B cell (primary cell): Measurements from ENCODE around the gene EIPR1. TPM values are rescaled to one million over a fixed set of nuclear protein-coding genes. Genes with fewer than 3 reads are reported as not detected.

Experiments
- ATAC-seq: fragments of 200-7000 bp; cut with Tn5 transposase; one replicate; pipeline ENCODE4 v1.10.0; 2021; ENCODE audit warnings: low read depth, mild to moderate bottlenecking, moderate number of reproducible peaks, moderate library complexity
- CTCF ChIA-PET: fragments of 350-600 bp; sonication (Branson Sonifier 250); formaldehyde crosslinking; loops from one replicate; lab custom pipeline; 2021; ENCODE audit warnings: antibody characterized with exemption, inconsistent platforms; lab: Charles Lee
- POLR2A ChIA-PET: fragments of 350-600 bp; sonication (Branson Sonifier 250); formaldehyde crosslinking; loops from one replicate; lab custom pipeline; 2021; ENCODE audit warnings: antibody characterized with exemption; lab: Charles Lee
- DNase-seq: peaks from one replicate; pipeline ENCODE4 v3.0.0; 2013
- H2AFZ ChIP-seq: 2 replicates; pipeline ENCODE4 v1.6.1; 2012; ENCODE audit warnings: mild to moderate bottlenecking, low read depth, low read length; ENCODE audit not compliant: insufficient read depth, poor library complexity, severe bottlenecking
- H3K27ac ChIP-seq, 2 donors: 1 replicate in 1 of 2; 2 replicates in 1 of 2; pipeline ENCODE4 v1.5.1; 2012 to 2013; ENCODE audit warnings: low read length in 2 of 2, mild to moderate bottlenecking in 2 of 2, moderate library complexity in 1 of 2
- H3K27me3 ChIP-seq, 4 experiments: fragments of 200-600 bp in 1 of 4; sonication (generic) in 1 of 4; replicated peaks in 1 of 4; 1 replicate in 2 of 4; 2 replicates in 2 of 4; pipeline versions ENCODE4 v1.6.1 to v1.7.0; 2013 to 2016; ENCODE audit warnings: low read length in 3 of 4, mild to moderate bottlenecking in 2 of 4, mixed read lengths in 1 of 4, moderate library complexity in 1 of 4; ENCODE audit not compliant: insufficient read depth in 4 of 4, control insufficient read depth in 3 of 4; ENCODE audit errors: control extremely low read depth in 1 of 4
- H3K36me3 ChIP-seq, 2 experiments: replicated peaks in 1 of 2; 1 replicate in 1 of 2; 2 replicates in 1 of 2; pipeline versions ENCODE4 v1.6.1 to v1.7.1; 2013; ENCODE audit warnings: low read length in 1 of 2; ENCODE audit not compliant: insufficient read depth in 2 of 2, control insufficient read depth in 1 of 2; ENCODE audit errors: control extremely low read depth in 1 of 2, extremely low read depth in 1 of 2
- H3K4me1 ChIP-seq, 2 donors: fragments of 200-600 bp in 1 of 2; sonication (generic) in 1 of 2; 1 replicate in 1 of 2; 2 replicates in 1 of 2; pipeline versions ENCODE4 v1.5.1 to v1.6.1; 2013 to 2017; ENCODE audit warnings: low read length in 2 of 2; ENCODE audit not compliant: control insufficient read depth in 2 of 2, insufficient read depth in 2 of 2
- H3K4me2 ChIP-seq: replicated peaks from 2 replicates; pipeline ENCODE3; 2012; ENCODE audit warnings: mild to moderate bottlenecking, low read depth, low read length; ENCODE audit not compliant: poor library complexity, severe bottlenecking
- H3K4me3 ChIP-seq, 5 experiments: fragments of 200-600 bp in 1 of 5; sonication (generic) in 1 of 5; 1 replicate in 3 of 5; 2 replicates in 2 of 5; pipeline versions ENCODE4 v1.5.1 to v1.7.0; 2011 to 2016; ENCODE audit warnings: low read length in 4 of 5, mild to moderate bottlenecking in 4 of 5, low read depth in 2 of 5, control low read depth in 1 of 5, moderate library complexity in 1 of 5; ENCODE audit not compliant: insufficient read depth in 1 of 5; ENCODE audit errors: control extremely low read depth in 1 of 5, extremely low read depth in 1 of 5
- H3K79me2 ChIP-seq: fragments of 200-600 bp; sonication (generic); one replicate; pipeline ENCODE4 v1.6.0; 2016; ENCODE audit warnings: low read length; ENCODE audit not compliant: control insufficient read depth, insufficient read depth
- H3K9ac ChIP-seq: fragments of 200-600 bp; sonication (generic); 2 replicates; pipeline ENCODE4 v1.6.1; 2017; ENCODE audit warnings: mild to moderate bottlenecking, low read length, moderate library complexity
- H3K9me3 ChIP-seq, 3 donors: one replicate each; pipeline versions ENCODE4 v1.6.1 to v1.7.1; 2013; ENCODE audit warnings: low read length in 2 of 3; ENCODE audit not compliant: control insufficient read depth in 2 of 3, insufficient read depth in 1 of 3; ENCODE audit errors: control extremely low read depth in 1 of 3
- H4K20me1 ChIP-seq: 2 replicates; pipeline ENCODE4 v1.6.0; 2012; ENCODE audit warnings: mild to moderate bottlenecking, low read length; ENCODE audit not compliant: insufficient read depth, control insufficient read depth, poor library complexity, severe bottlenecking
- H3K27ac Mint-ChIP-seq: one replicate; pipeline ENCODE4 v1.8.0; 2021; ENCODE audit warnings: mixed read lengths
- H3K27me3 Mint-ChIP-seq: one replicate; pipeline ENCODE4 v1.8.0; 2021; ENCODE audit warnings: mixed read lengths
- H3K4me1 Mint-ChIP-seq: one replicate; pipeline ENCODE4 v1.8.0; 2021; ENCODE audit warnings: mixed read lengths
- H3K4me3 Mint-ChIP-seq: one replicate; pipeline ENCODE4 v1.8.0; 2021; ENCODE audit warnings: mixed read lengths
- H3K9me3 Mint-ChIP-seq: one replicate; pipeline ENCODE4 v1.8.0; 2022; ENCODE audit warnings: mixed read lengths; ENCODE audit not compliant: insufficient read depth
- CTCF ChIP-seq: fragments of 200-600 bp; IDR thresholded peaks from one replicate; pipeline ENCODE4 v1.8.0; 2022; ENCODE audit warnings: antibody characterized with exemption, mild to moderate bottlenecking
- EZH2 ChIP-seq: IDR thresholded peaks from 2 replicates; pipeline ENCODE4 v1.6.1; 2012; ENCODE audit warnings: borderline replicate concordance, low read depth, mild to moderate bottlenecking, moderate library complexity, low read length; ENCODE audit not compliant: insufficient read depth, poor library complexity, severe bottlenecking
- WGBS: methylation state at CpG from one replicate; pipeline ENCODE4 v1.1.5; 2013; ENCODE audit warnings: missing lambda C conversion rate; ENCODE audit not compliant: insufficient coverage; 5-methylcytosine and 5-hydroxymethylcytosine counted together
- intact Hi-C: fragments of 100-400 bp; cut with micrococcal nuclease; formaldehyde crosslinking; loops from one replicate; pipeline ENCODE4 v1.10.0; 2022
- polyA plus RNA-seq: library from polyadenylated mRNA; depleted of rRNA; stranded (reverse); fragments of >200 nt; gene quantifications from 2 replicates; pipeline ENCODE4 v1.2.3, GENCODE V29; 2012
- total RNA-seq, 2 donors: library from RNA; stranded (reverse); fragments of 120-200 nt in 1 of 2; gene quantifications; 1 replicate in 1 of 2; 2 replicates in 1 of 2; pipeline versions ENCODE4 v1.2.3 to v1.2.4, GENCODE V29; 2013 to 2022

The EIPR1 gene
- total and polyA plus RNA-seq, 2 donors (not counting 1 experiment from before 2014, with no cell fraction given): 31.8 to 37.0 TPM

- Histone ChIP-seq H4K20me1 (no peaks in the 10 kb centered on the region), H3K27me3 (no peaks in the 10 kb centered on the region), H3K27ac (no peak overlapping the region), H3K4me1 (no peaks in the 10 kb centered on the region), H3K4me3 (no peak overlapping the region), H2AFZ (no peak overlapping the region), H3K9me3 (peaks cover 0 to 22% (median 0%) of the 10 kb centered on the region in 3 donors), H3K36me3 (peaks cover 0 to 14% of the 10 kb centered on the region in 2 experiments), H3K4me2 (no peak overlapping the region), H3K79me2 (peaks cover 15% of the 10 kb centered on the region), H3K9ac (no peak overlapping the region)
- H3K4me1 Mint-ChIP-seq: no peaks in the 10 kb centered on the region
- DNase-seq (no peak), ATAC-seq (no peak)
- ChIA-PET POLR2A (no interaction called here), CTCF (no interaction called here)
- no peaks in the 10 kb centered on the region for H3K27me3 Mint-ChIP-seq
- H3K4me3 Mint-ChIP-seq: no peak overlapping the region
- TF ChIP-seq CTCF (no peak), EZH2 (no peak)
- WGBS: 99% methylated on average over 10 of the region's 11 CpGs
- intact Hi-C loops: no loop called here
- H3K9me3 Mint-ChIP-seq: no peaks in the 10 kb centered on the region
- no peak overlapping the region for H3K27ac Mint-ChIP-seq
Measured at GRCh38 chr2:3184167-3184566, 193.5 kb downstream of the EIPR1 start.

- intact Hi-C loops: no loop called here
- ChIA-PET POLR2A (no interaction called here), CTCF (no interaction called here)
- no peaks in the 10 kb centered on the region for H3K27me3 ChIP-seq
- TF ChIP-seq EZH2: no peak
- no peak for TF ChIP-seq CTCF
- H3K4me3 Mint-ChIP-seq: no peak overlapping the region
- H3K27me3 Mint-ChIP-seq: no peaks in the 10 kb centered on the region
- ATAC-seq (no peak), DNase-seq (no peak)
- H3K9ac ChIP-seq: no peak overlapping the region
- H2AFZ ChIP-seq: no peak overlapping the region
- no peak overlapping the region for H3K27ac ChIP-seq
- no peaks in the 10 kb centered on the region for H3K4me1 Mint-ChIP-seq
- peaks cover 0 to 10% of the 10 kb centered on the region in 2 experiments for H3K36me3 ChIP-seq
- peaks cover 15% of the 10 kb centered on the region for H3K79me2 ChIP-seq
- H3K4me3 ChIP-seq: no peak overlapping the region
- H3K4me1 ChIP-seq: no peaks in the 10 kb centered on the region
- WGBS: 100% methylated on average over 10 of the region's 10 CpGs
- H3K4me2 ChIP-seq: no peak overlapping the region
- no peaks in the 10 kb centered on the region for H4K20me1 ChIP-seq
- H3K9me3 ChIP-seq: peaks cover 0 to 22% (median 0%) of the 10 kb centered on the region in 3 donors
- H3K27ac Mint-ChIP-seq: no peak overlapping the region
- H3K9me3 Mint-ChIP-seq: no peaks in the 10 kb centered on the region
Measured at GRCh38 chr2:3183766-3184165, 193.9 kb downstream of the EIPR1 start.
